Right lobe of liver (tissue), 4 donors: ENCODE measurements around the gene ZSCAN9.

ENCODE experiments used
- CTCF ChIP-seq, 4 donors: fragments of 200-600 bp in 3 of 4; fragments of 450-650 bp in 1 of 4; IDR thresholded peaks; one replicate each; pipeline versions ENCODE4 v1.5.1 to v1.8.0; 2016 to 2022; ENCODE audit warnings: antibody characterized with exemption in 4 of 4, mild to moderate bottlenecking in 2 of 4
- POLR2A ChIP-seq: fragments of 450-650 bp; IDR thresholded peaks from one replicate; pipeline ENCODE4 v1.6.1; 2017; ENCODE audit warnings: antibody characterized with exemption, mild to moderate bottlenecking
- donor health status: DM: no; HTN: no; CAD: no.
- donor health status: DM: no; HTN: no; CAD: no.
- donor health status: DM: no; HTN: yes; CAD: no.

- no peak for TF ChIP-seq CTCF (IDR thresholded peaks at IDR 0.05)
- TF ChIP-seq POLR2A: no peak
These were observed 42.8 kb upstream of the ZSCAN9 start for GRCh38 chr6:28182255-28182654.
